Common myeloid progenitor, CD34-positive (primary cell): ENCODE data around the gene CTSS.
"Not testable (repeated sequence)": the region's sequence is repeated elsewhere in the genome, so short reads cannot be mapped to it uniquely, and the experiment has no call there.

Experiments used
- CTCF ChIA-PET: fragments of 350-600 bp; sonication (Branson Sonifier 250); formaldehyde crosslinking; loops from one replicate; lab custom pipeline; 2021; ENCODE audit warnings: antibody characterized with exemption; lab: Charles Lee
- POLR2A ChIA-PET: fragments of 350-600 bp; sonication (Branson Sonifier 250); formaldehyde crosslinking; loops from one replicate; lab custom pipeline; 2021; ENCODE audit warnings: antibody characterized with exemption; lab: Charles Lee
- DNase-seq, 3 donors: peaks; one replicate each; pipeline versions ENCODE4 v3.0.0 to v3.0.0-alpha.2; 2013
- H3K27ac ChIP-seq, 2 experiments: 1 replicate in 1 of 2; 2 replicates in 1 of 2; pipeline ENCODE4 v1.7.0; 2013; ENCODE audit warnings: inconsistent platforms in 2 of 2, low read length in 2 of 2, mild to moderate bottlenecking in 2 of 2, low read depth in 1 of 2, moderate library complexity in 1 of 2; ENCODE audit not compliant: severe bottlenecking in 2 of 2, insufficient read depth in 1 of 2, poor library complexity in 1 of 2
- H3K27me3 ChIP-seq, 5 experiments: replicated peaks in 2 of 5; 1 replicate in 3 of 5; 2 replicates in 2 of 5; pipeline versions ENCODE4 v1.6.1 to v1.7.0; 2013; ENCODE audit warnings: low read length in 4 of 5, mild to moderate bottlenecking in 2 of 5, moderate library complexity in 2 of 5, inconsistent platforms in 1 of 5; ENCODE audit not compliant: insufficient read depth in 5 of 5, control insufficient read depth in 4 of 5
- H3K36me3 ChIP-seq, 4 experiments: 1 replicate in 2 of 4; 2 replicates in 2 of 4; pipeline versions ENCODE4 v1.6.1 to v1.7.0; 2013; ENCODE audit warnings: low read length in 3 of 4, control low read depth in 1 of 4, mild to moderate bottlenecking in 1 of 4; ENCODE audit not compliant: control insufficient read depth in 4 of 4, insufficient read depth in 4 of 4
- H3K4me1 ChIP-seq, 4 experiments: 1 replicate in 3 of 4; 2 replicates in 1 of 4; pipeline versions ENCODE4 v1.6.1 to v1.7.1; 2013; ENCODE audit warnings: low read length in 3 of 4, mild to moderate bottlenecking in 3 of 4, control low read depth in 1 of 4, inconsistent platforms in 1 of 4, moderate library complexity in 1 of 4; ENCODE audit not compliant: control insufficient read depth in 4 of 4, insufficient read depth in 4 of 4; ENCODE audit errors: control extremely low read depth in 1 of 4
- H3K4me3 ChIP-seq, 7 experiments: 1 replicate in 4 of 7; 2 replicates in 3 of 7; pipeline versions ENCODE4 v1.5.1 to v1.7.0; 2013; ENCODE audit warnings: mild to moderate bottlenecking in 7 of 7, low read length in 6 of 7, moderate library complexity in 6 of 7, inconsistent platforms in 2 of 7, low read depth in 2 of 7, control low read depth in 1 of 7; ENCODE audit not compliant: insufficient read depth in 4 of 7, control insufficient read depth in 1 of 7; ENCODE audit errors: extremely low read depth in 1 of 7
- H3K9me3 ChIP-seq, 5 experiments: 1 replicate in 4 of 5; 2 replicates in 1 of 5; pipeline versions ENCODE4 v1.6.1 to v1.7.1; 2013; ENCODE audit warnings: low read length in 4 of 5, mild to moderate bottlenecking in 2 of 5, inconsistent platforms in 1 of 5, low read depth in 1 of 5, moderate library complexity in 1 of 5; ENCODE audit not compliant: control insufficient read depth in 4 of 5, insufficient read depth in 2 of 5; ENCODE audit errors: control extremely low read depth in 1 of 5
- WGBS: methylation state at CpG from one replicate; pipeline ENCODE4 v1.1.5; 2013; ENCODE audit not compliant: insufficient coverage; 5-methylcytosine and 5-hydroxymethylcytosine counted together

CTSS gene

DNA sequence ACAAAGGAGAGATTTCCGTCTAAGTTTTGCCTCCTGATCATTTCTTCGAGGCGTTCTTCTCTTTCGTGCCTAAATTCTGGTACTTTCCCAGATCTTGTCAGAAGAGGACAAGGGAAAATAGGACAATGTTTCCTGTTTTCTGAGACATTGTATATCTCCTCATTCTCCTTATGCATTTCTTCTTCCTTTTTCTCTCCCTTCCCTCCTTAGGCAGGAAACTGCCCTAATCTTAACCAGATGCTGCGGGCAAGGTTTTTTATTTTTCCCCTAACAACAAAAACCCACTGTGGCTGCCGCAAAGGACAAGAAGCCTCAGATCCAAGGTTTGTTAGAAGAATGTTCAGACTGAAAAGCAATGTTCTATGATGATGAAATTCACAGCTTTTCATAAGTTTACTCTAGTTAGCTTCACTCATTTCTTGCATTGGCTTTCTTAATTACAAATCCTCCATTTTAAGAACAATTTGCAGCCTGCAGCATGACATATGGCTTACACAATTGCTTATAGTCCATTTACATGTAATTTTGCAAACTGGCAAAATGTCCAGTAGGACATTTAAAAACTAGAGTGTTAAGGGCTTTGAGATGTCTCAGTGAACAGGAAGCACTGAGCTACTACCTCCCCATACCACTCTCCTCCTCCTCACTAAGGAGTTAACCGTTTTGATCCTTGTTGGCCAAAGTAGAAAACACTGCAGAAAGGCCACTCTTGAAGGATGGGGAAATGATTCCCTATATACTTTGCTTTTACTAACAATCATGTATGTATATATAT is 41.9 kb upstream of the CTSS start:
- peaks cover 2 to 23% (median 15%) of the 10 kb centered on the region in 4 experiments for H3K36me3 ChIP-seq
- WGBS: 7% methylated on average over 4 of the region's 7 CpGs
- H3K4me3 ChIP-seq: peak overlapping the region in 5 of 7 experiments; percentile 13 to 66 (median 34)
- H3K9me3 ChIP-seq: no peaks in the 10 kb centered on the region
- peaks cover 7 to 19% (median 14%) of the 10 kb centered on the region in 4 experiments for H3K4me1 ChIP-seq
- H3K27me3 ChIP-seq: no peaks in the 10 kb centered on the region
- ChIA-PET POLR2A (no interaction called here), CTCF (interaction anchor here (1.4 kb wide), 1 partner anchor 10 kb away, joined by 4 read pairs; no protein-coding TSS in a partner anchor)
- peak overlapping the region in 1 of 2 experiments; percentile 40 for H3K27ac ChIP-seq
- DNase-seq: peak; percentile 14 to 56 (median 54)

DNA sequence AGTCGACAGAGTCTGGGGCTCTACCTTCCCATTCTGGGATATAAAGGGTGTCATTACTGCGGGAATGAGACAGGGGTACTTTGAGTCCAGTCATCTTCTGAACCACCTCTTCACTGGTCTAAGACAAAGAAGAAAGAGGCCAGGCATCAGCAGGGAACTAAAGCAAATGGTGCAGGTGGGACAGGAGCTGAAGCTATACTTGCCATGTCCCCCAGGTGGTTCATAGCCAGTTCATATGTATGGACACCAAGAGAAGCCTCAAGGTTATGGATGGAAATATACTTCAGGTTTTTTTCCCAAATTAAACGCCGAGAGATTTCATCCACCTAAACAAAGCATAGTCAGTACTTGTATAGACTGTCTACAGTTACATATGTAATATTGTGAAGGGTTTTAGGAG is 40.3 kb upstream of the CTSS start:
- Histone ChIP-seq H3K36me3 (peaks cover 0 to 8% (median 4%) of the 10 kb centered on the region in 4 experiments), H3K27ac (no peak overlapping the region), H3K4me1 (peaks cover 7 to 19% (median 14%) of the 10 kb centered on the region in 4 experiments), H3K9me3 (no peaks in the 10 kb centered on the region), H3K27me3 (no peaks in the 10 kb centered on the region), H3K4me3 (no peak overlapping the region)
- WGBS: no CpG with 5 or more reads among the region's 4 CpGs
- DNase-seq: peak in 1 of 3 donors; percentile 9
- ChIA-PET CTCF (no interaction called here), POLR2A (interaction anchor here (0.5 kb wide), 1 partner anchor 177 kb away, joined by 3 read pairs; no protein-coding TSS in a partner anchor)

DNA sequence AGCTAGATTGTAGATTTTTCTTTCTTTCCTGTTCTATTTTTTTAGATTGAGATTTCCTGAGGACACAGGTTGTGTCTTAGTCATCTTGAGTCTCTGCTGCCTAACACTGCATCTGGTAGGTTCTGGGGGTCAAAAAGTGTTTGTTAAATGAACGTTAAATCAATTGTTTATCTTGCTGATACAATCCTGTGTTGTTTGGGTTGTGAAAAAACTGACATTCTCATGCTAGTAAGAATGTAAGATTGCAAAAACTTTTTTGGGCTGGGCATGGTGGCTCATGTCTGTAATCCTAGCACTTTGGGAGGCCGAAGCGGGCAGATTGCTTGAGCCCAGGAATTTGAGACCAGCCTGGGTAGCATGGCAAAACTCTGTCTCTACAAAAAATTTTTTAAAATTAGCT is 39.1 kb upstream of the CTSS start:
- peaks cover 7 to 19% (median 14%) of the 10 kb centered on the region in 4 experiments for H3K4me1 ChIP-seq
- peaks cover 0 to under 1% (median 0%) of the 10 kb centered on the region in 4 experiments for H3K36me3 ChIP-seq
- no peaks in the 10 kb centered on the region for H3K9me3 ChIP-seq
- ChIA-PET CTCF (no interaction called here), POLR2A (interaction anchor here (0.6 kb wide), 1 partner anchor 158 kb away, joined by 5 read pairs; no protein-coding TSS in a partner anchor)
- H3K27me3 ChIP-seq: no peaks in the 10 kb centered on the region
- 94% methylated on average over 3 of the region's 3 CpGs for WGBS
- no peak for DNase-seq
- no peak overlapping the region for H3K27ac ChIP-seq
- H3K4me3 ChIP-seq: no peak overlapping the region

DNA sequence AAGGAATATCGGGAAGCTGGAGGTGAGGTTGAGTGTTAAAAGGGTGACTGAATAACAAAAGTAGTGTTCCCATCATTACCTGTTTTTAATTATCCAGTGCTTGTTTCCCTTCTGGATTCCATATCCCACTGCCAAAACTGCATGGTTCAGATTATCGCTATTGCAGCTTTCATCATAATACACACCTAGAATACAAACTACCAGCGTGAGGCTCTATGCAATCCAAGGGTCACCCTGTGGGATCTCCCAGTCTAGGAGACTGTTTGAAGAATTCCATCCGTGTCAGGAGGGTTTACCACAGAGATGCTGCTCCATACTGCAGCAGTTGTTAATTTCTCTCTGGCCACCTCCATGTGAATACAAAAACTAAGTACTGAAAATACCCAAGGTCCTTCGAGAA is 33.5 kb upstream of the CTSS start:
- WGBS: 98% methylated on average over 5 of the region's 5 CpGs
- CTCF ChIA-PET: interaction anchor here (1.4 kb wide), 1 partner anchor 13 kb away, joined by 4 read pairs; no protein-coding TSS in a partner anchor
- no peak for DNase-seq

DNA sequence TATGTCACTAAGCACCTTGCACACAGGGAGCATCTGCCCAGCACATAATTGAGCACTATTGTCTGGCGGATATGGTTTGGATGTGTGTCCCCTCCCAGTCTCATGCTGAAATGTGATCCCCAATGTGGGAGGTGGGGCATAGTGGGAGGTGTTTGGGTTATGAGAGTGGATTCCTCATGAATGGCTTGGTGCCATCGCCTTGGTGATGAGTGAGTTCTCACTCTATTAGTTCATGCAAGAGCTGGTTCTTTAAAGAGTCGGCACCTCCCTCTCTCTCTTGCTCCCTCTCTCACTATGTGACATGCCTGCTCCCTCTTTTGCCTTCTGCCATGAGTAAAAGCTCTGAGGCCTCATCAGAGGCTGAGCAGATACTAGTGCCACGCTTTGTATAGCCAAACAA is 32.9 kb upstream of the CTSS start:
- no peak for DNase-seq
- H3K36me3 ChIP-seq: peaks cover 3 to 6% (median 4%) of the 10 kb centered on the region in 4 experiments
- 100% methylated on average over 3 of the region's 4 CpGs for WGBS
- ChIA-PET POLR2A (no interaction called here), CTCF (interaction anchor here (1.4 kb wide), 1 partner anchor 14 kb away, joined by 4 read pairs; no protein-coding TSS in a partner anchor)
- no peaks in the 10 kb centered on the region for H3K27me3 ChIP-seq
- H3K27ac ChIP-seq: no peak overlapping the region
- H3K4me1 ChIP-seq: no peaks in the 10 kb centered on the region
- no peak overlapping the region for H3K4me3 ChIP-seq
- no peaks in the 10 kb centered on the region for H3K9me3 ChIP-seq

More for the DNA sequence above, 33.5 kb upstream of the CTSS start:
- Histone ChIP-seq H3K36me3 (peaks cover 3 to 6% (median 4%) of the 10 kb centered on the region in 4 experiments), H3K27me3 (no peaks in the 10 kb centered on the region), H3K4me1 (no peaks in the 10 kb centered on the region), H3K4me3 (no peak overlapping the region), H3K9me3 (no peaks in the 10 kb centered on the region), H3K27ac (no peak overlapping the region)
- POLR2A ChIA-PET: no interaction called here

DNA sequence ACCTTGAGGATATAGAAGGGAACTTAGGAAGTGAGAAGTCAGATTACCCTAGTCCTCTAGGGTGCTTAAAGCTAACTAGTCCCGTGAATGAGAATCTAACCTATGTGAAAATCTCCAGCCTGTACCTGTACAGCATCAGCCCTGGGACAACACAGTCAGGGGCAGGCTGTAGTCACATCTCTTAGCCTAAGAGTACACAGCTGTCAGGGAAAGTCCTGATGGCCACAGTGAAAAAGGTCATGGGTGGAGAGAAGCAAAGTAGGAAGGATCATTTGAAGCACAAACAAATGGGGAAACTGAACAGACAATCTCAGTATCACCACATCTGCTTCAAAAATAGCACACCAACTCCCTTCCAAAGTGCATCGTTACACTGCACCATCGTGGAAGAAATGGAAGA is 30.8 kb upstream of the CTSS start:
- no peaks in the 10 kb centered on the region for H3K4me1 ChIP-seq
- DNase-seq: no peak
- peaks cover 3 to 6% (median 4%) of the 10 kb centered on the region in 4 experiments for H3K36me3 ChIP-seq
- no peak overlapping the region for H3K4me3 ChIP-seq
- POLR2A ChIA-PET: no interaction called here
- no peaks in the 10 kb centered on the region for H3K9me3 ChIP-seq
- H3K27ac ChIP-seq: no peak overlapping the region
- no peaks in the 10 kb centered on the region for H3K27me3 ChIP-seq
- CTCF ChIA-PET: interaction anchor here (1.1 kb wide), 1 partner anchor 42 kb away, joined by 3 read pairs; no protein-coding TSS in a partner anchor
- 97% methylated on average over 3 of the region's 3 CpGs for WGBS

GRCh38 chr1:150793778-150794177 is 28.2 kb upstream of the CTSS start:
- CTCF ChIA-PET, POLR2A ChIA-PET, H3K27ac ChIP-seq, H3K36me3 ChIP-seq, H3K9me3 ChIP-seq, H3K4me1 ChIP-seq, DNase-seq, H3K4me3 ChIP-seq, H3K27me3 ChIP-seq: not testable (repeated sequence)
- 100% methylated on average over 1 of the region's 3 CpGs for WGBS
